Trophoblast cell (in vitro differentiated cells and primary cell): Measurements from ENCODE around the gene PPP1R3A. TPM values are rescaled to one million over a fixed set of nuclear protein-coding genes. Genes with fewer than 3 reads are reported as not detected.

Source experiments
- DNase-seq, 2 donors: peaks; one replicate each; pipeline ENCODE4 v3.0.0-alpha.2; 2016
- H2AFZ ChIP-seq: 2 replicates; pipeline ENCODE4 v1.6.1; 2013; ENCODE audit warnings: low read length, moderate library complexity, mild to moderate bottlenecking; ENCODE audit not compliant: insufficient read depth, poor library complexity
- H2AK5ac ChIP-seq: 2 replicates; pipeline ENCODE4 v1.6.1; 2013; ENCODE audit warnings: mild to moderate bottlenecking, low read length
- H2BK120ac ChIP-seq: 2 replicates; pipeline ENCODE4 v1.6.1; 2013; ENCODE audit warnings: low read length, mild to moderate bottlenecking, moderate library complexity; ENCODE audit not compliant: insufficient read depth, poor library complexity
- H2BK12ac ChIP-seq: 2 replicates; pipeline ENCODE4 v1.6.1; 2013; ENCODE audit warnings: mild to moderate bottlenecking, low read length, moderate library complexity
- H2BK5ac ChIP-seq: 2 replicates; pipeline ENCODE4 v1.6.1; 2013; ENCODE audit warnings: low read length, low read depth, moderate library complexity, mild to moderate bottlenecking; ENCODE audit not compliant: poor library complexity
- H3K14ac ChIP-seq: 2 replicates; pipeline ENCODE4 v1.6.1; 2013; ENCODE audit warnings: mild to moderate bottlenecking, low read length
- H3K18ac ChIP-seq: 2 replicates; pipeline ENCODE4 v1.6.1; 2013; ENCODE audit warnings: mild to moderate bottlenecking, low read length
- H3K23ac ChIP-seq: 2 replicates; pipeline ENCODE4 v1.6.1; 2013; ENCODE audit warnings: low read length
- H3K27ac ChIP-seq: 2 replicates; pipeline ENCODE4 v1.5.1; 2013; ENCODE audit warnings: low read depth, mild to moderate bottlenecking, inconsistent platforms, low read length, moderate library complexity
- H3K27me3 ChIP-seq: 2 replicates; pipeline ENCODE4 v1.6.1; 2013; ENCODE audit warnings: inconsistent platforms, mild to moderate bottlenecking, low read length, moderate library complexity; ENCODE audit not compliant: insufficient read depth
- H3K36me3 ChIP-seq, 2 experiments: 1 replicate in 1 of 2; 2 replicates in 1 of 2; pipeline ENCODE4 v1.6.1; 2013; ENCODE audit warnings: low read length in 2 of 2, mild to moderate bottlenecking in 2 of 2, moderate library complexity in 1 of 2; ENCODE audit not compliant: insufficient read depth in 2 of 2, control insufficient read depth in 1 of 2
- H3K4ac ChIP-seq: 2 replicates; pipeline ENCODE4 v1.6.1; 2013; ENCODE audit warnings: low read depth, mild to moderate bottlenecking, low read length, moderate library complexity
- H3K4me1 ChIP-seq, 2 experiments: 1 replicate in 1 of 2; 2 replicates in 1 of 2; pipeline ENCODE4 v1.6.1; 2013; ENCODE audit warnings: low read length in 2 of 2, mild to moderate bottlenecking in 2 of 2, moderate library complexity in 1 of 2; ENCODE audit not compliant: insufficient read depth in 2 of 2, control insufficient read depth in 1 of 2
- H3K4me2 ChIP-seq: 2 replicates; pipeline ENCODE4 v1.6.1; 2013; ENCODE audit warnings: inconsistent platforms, mild to moderate bottlenecking, low read length, moderate library complexity
- H3K4me3 ChIP-seq: 2 replicates; pipeline ENCODE4 v1.5.1; 2013; ENCODE audit warnings: mild to moderate bottlenecking, low read depth, low read length, inconsistent platforms
- H3K79me1 ChIP-seq: one replicate; pipeline ENCODE4 v1.6.1; 2013; ENCODE audit warnings: low read length
- H3K79me2 ChIP-seq: 2 replicates; pipeline ENCODE4 v1.6.1; 2013; ENCODE audit warnings: low read length, mild to moderate bottlenecking; ENCODE audit not compliant: control insufficient read depth, insufficient read depth, poor library complexity
- H3K9ac ChIP-seq: 2 replicates; pipeline ENCODE4 v1.6.1; 2013; ENCODE audit warnings: mild to moderate bottlenecking, low read length
- H3K9me3 ChIP-seq: 2 replicates; pipeline ENCODE4 v1.6.1; 2013; ENCODE audit warnings: low read depth, mild to moderate bottlenecking, control low read depth, inconsistent platforms, low read length; ENCODE audit not compliant: insufficient read depth
- H4K12ac ChIP-seq: 2 replicates; pipeline ENCODE4 v1.6.1; 2013; ENCODE audit warnings: low read depth, mild to moderate bottlenecking, low read length, moderate library complexity
- H4K8ac ChIP-seq: 2 replicates; pipeline ENCODE4 v1.6.1; 2013; ENCODE audit warnings: low read depth, mild to moderate bottlenecking, low read length, moderate library complexity
- H4K91ac ChIP-seq: one replicate; pipeline ENCODE4 v1.6.1; 2013; ENCODE audit warnings: low read depth, mild to moderate bottlenecking, low read length, moderate library complexity
- WGBS: extraction: QIAGEN DNeasy Blood & Tissue Kit; methylation state at CpG from one replicate; pipeline ENCODE4 v1.1.7; 2013; ENCODE audit warnings: missing lambda C conversion rate; ENCODE audit not compliant: insufficient read length, insufficient coverage; ENCODE audit errors: extremely low coverage; 5-methylcytosine and 5-hydroxymethylcytosine counted together
- polyA plus RNA-seq: library from polyadenylated mRNA; stranded (reverse); fragments of 200-250 nt; gene quantifications from 2 replicates; pipeline ENCODE4 v1.2.3, GENCODE V29; 2013

The PPP1R3A gene
- not detected in 2 replicates for polyA plus RNA-seq

DNA sequence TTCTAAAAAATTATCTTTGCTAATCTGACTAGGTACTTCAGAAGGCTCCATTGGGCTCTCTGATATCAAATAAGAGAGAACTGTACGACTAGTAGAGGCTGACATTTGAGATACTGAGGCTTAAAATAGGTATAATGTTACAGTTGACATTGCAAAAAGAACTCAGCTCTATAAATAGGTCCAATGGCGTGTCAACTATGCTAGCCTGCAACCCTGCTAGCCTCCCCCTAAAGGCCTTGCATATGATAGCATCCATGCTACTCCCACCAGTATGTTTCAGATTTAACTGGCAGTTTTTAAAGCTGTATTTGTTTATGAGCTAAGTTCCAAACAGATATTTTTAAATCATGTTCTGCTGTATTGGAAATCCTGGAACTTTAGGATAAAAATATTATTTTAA lies at the start of gene PPP1R3A:
Gene PPP1R3A (minus strand): TSS at position 64 of the 400 bp plus-strand sequence. CDS start 13 bp downstream, at position 51.
- no peak for DNase-seq
- no peak within 1 kb of the TSS for H3K23ac ChIP-seq
- H3K4ac ChIP-seq, result no peak within 1 kb of the TSS
- no peak within 1 kb of the TSS for H3K14ac ChIP-seq
- no peaks in the 10 kb centered on the region for H3K79me2 ChIP-seq
- no peak within 1 kb of the TSS for H4K12ac ChIP-seq
- no peak within 1 kb of the TSS for H4K91ac ChIP-seq
- no peaks in the 10 kb centered on the region for H3K4me1 ChIP-seq
- H2BK5ac ChIP-seq, result no peak within 1 kb of the TSS
- no peaks in the 10 kb centered on the region for H3K9me3 ChIP-seq
- H3K79me1 ChIP-seq, result no peaks in the 10 kb centered on the region
- no peak within 1 kb of the TSS for H2BK12ac ChIP-seq
- H3K27me3 ChIP-seq, result no peaks in the 10 kb centered on the region
- no peak within 1 kb of the TSS for H2AK5ac ChIP-seq
- no CpG with 5 or more reads among the region's 2 CpGs for WGBS
- H3K4me2 ChIP-seq, result no peak within 1 kb of the TSS
- no peak within 1 kb of the TSS for H3K18ac ChIP-seq
- H2AFZ ChIP-seq, result no peak within 1 kb of the TSS
- no peaks in the 10 kb centered on the region for H3K36me3 ChIP-seq
- no peak within 1 kb of the TSS for H4K8ac ChIP-seq
- no peak within 1 kb of the TSS for H3K27ac ChIP-seq
- H3K9ac ChIP-seq, result no peak within 1 kb of the TSS
- H2BK120ac ChIP-seq, result no peak within 1 kb of the TSS
- H3K4me3 ChIP-seq, result no peak within 1 kb of the TSS

GRCh38 chr7:113963356-113963755 lies 44.5 kb upstream of the PPP1R3A start:
- no peak overlapping the region for H3K4me2 ChIP-seq
- no peak overlapping the region for H3K18ac ChIP-seq
- no peak for DNase-seq
- peaks cover 3% of the 10 kb centered on the region for H3K9me3 ChIP-seq
- H4K8ac ChIP-seq, result no peak overlapping the region
- H2BK120ac ChIP-seq, result no peak overlapping the region
- no peak overlapping the region for H3K4ac ChIP-seq
- H2BK12ac ChIP-seq, result no peak overlapping the region
- no peaks in the 10 kb centered on the region for H3K79me1 ChIP-seq
- no peak overlapping the region for H3K27ac ChIP-seq
- no peaks in the 10 kb centered on the region for H3K36me3 ChIP-seq
- H3K9ac ChIP-seq, result no peak overlapping the region
- no peaks in the 10 kb centered on the region for H3K4me1 ChIP-seq
- no peak overlapping the region for H4K91ac ChIP-seq
- H3K23ac ChIP-seq, result no peak overlapping the region
- H3K4me3 ChIP-seq, result no peak overlapping the region
- WGBS, result no CpG with 5 or more reads among the region's 2 CpGs
- H3K79me2 ChIP-seq, result no peaks in the 10 kb centered on the region
- H3K27me3 ChIP-seq, result no peaks in the 10 kb centered on the region
- no peak overlapping the region for H2AFZ ChIP-seq
- H2AK5ac ChIP-seq, result no peak overlapping the region
- no peak overlapping the region for H4K12ac ChIP-seq
- no peak overlapping the region for H3K14ac ChIP-seq
- no peak overlapping the region for H2BK5ac ChIP-seq

DNA sequence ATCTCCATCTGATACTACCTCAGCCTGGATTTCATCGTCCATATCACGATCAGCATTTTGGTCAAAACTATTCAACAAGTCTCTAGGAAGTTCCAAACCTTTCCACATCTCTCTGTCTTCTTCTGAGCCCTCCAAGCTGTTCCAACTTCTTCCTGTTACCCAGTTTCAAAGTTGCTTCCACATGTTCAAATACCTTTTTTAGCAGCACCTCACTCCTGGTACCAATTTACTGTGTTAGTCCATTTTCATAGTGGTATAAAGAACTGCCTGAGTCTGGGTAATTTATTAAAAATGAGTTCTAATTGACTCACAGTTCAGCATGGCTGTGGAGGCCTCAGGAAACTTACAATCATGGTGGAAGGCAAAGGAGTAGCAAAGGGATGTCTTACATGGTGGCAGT lies 41.1 kb upstream of the PPP1R3A start:
- Histone ChIP-seq H3K79me1 (no peaks in the 10 kb centered on the region), H3K79me2 (no peaks in the 10 kb centered on the region), H3K9me3 (peaks cover 9% of the 10 kb centered on the region), H3K4me3 (no peak overlapping the region), H3K14ac (no peak overlapping the region), H2BK5ac (no peak overlapping the region), H2BK120ac (no peak overlapping the region), H4K8ac (no peak overlapping the region), H3K4me1 (no peaks in the 10 kb centered on the region), H3K18ac (no peak overlapping the region), H3K27me3 (no peaks in the 10 kb centered on the region), H3K4me2 (no peak overlapping the region), H3K27ac (no peak overlapping the region), H4K91ac (no peak overlapping the region), H2AK5ac (no peak overlapping the region), H2BK12ac (no peak overlapping the region), H2AFZ (no peak overlapping the region), H3K36me3 (no peaks in the 10 kb centered on the region), H3K4ac (no peak overlapping the region), H3K9ac (no peak overlapping the region), H4K12ac (no peak overlapping the region), H3K23ac (no peak overlapping the region)
- DNase-seq, result no peak
- WGBS, result no CpG with 5 or more reads among the region's 2 CpGs

DNA sequence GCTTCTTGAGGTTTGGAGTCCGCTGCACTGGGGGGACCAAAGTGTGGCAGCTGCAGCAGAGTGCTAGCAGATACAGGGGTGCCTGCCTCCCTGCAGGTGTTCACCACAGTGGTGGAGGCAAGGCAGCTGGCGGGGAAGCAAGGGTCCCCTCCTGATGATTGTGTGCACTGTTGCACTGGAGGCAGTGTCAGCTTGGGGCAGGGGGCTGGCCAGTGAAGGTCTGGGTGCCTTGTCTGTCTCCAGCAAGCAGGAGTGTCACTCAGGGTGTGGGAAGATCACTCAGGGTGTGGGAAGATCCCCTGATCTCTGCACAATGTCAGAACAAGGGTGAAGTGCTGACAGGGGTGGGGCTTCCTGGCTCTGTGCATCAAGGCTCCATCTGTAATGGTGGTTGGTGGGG lies 36.3 kb upstream of the PPP1R3A start:
- H3K79me2 ChIP-seq, result no peaks in the 10 kb centered on the region
- H3K4me3 ChIP-seq, result no peak overlapping the region
- H2BK5ac ChIP-seq, result no peak overlapping the region
- WGBS, result no CpG with 5 or more reads among the region's 2 CpGs
- H3K27ac ChIP-seq, result no peak overlapping the region
- H3K23ac ChIP-seq, result no peak overlapping the region
- no peak overlapping the region for H4K8ac ChIP-seq
- no peak overlapping the region for H2BK120ac ChIP-seq
- no peak overlapping the region for H3K4me2 ChIP-seq
- no peaks in the 10 kb centered on the region for H3K27me3 ChIP-seq
- H3K14ac ChIP-seq, result no peak overlapping the region
- no peak overlapping the region for H2AK5ac ChIP-seq
- H3K36me3 ChIP-seq, result no peaks in the 10 kb centered on the region
- H4K91ac ChIP-seq, result no peak overlapping the region
- DNase-seq, result no peak
- H4K12ac ChIP-seq, result no peak overlapping the region
- no peaks in the 10 kb centered on the region for H3K4me1 ChIP-seq
- no peak overlapping the region for H3K18ac ChIP-seq
- H3K9ac ChIP-seq, result no peak overlapping the region
- no peak overlapping the region for H2AFZ ChIP-seq
- peaks cover 9% of the 10 kb centered on the region for H3K9me3 ChIP-seq
- H2BK12ac ChIP-seq, result no peak overlapping the region
- H3K79me1 ChIP-seq, result no peaks in the 10 kb centered on the region
- H3K4ac ChIP-seq, result no peak overlapping the region
